Measurements from ENCODE around the gene OPRD1. TPM values are rescaled to one million over a fixed set of nuclear protein-coding genes. Genes with fewer than 3 reads are reported as not detected.

OPRD1 gene
- total RNA-seq, 4 donors from 2014 or later: not detected

DNA sequence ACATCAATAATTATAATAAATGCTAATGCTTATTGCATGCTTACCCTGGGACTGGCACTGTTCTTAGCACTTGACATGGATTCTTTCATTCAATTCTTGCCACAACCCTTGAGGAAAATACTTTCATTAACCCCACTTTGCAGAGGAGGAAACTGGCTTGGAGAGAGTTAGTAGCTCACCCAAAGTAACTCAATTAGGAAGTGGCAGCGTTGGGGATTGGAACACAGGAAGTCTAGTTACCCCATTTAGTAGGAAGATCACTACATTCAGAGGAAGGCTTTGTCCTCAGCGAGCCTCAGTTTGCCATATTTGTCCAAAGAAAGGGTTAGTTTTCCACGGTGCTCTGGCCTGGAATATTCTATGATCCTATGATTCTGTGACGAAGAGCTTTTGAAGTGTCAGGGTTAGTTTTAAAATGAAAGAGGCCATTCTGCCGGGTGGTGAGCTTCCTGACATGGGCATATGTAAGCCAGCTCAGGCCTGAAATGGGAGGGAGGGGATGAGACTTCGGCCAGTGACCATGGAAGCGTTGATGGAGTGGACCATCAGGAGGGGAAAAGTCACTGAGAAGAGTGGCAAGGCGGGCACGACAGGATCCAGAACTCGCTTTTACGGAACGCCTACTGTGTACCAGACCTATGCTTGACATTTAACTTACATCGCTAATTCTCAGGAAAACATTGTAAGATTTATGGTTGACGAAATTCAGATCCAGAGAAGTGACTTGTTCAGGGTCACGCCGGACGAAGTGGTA is 74.2 kb downstream of the OPRD1 start:
- intact Hi-C loops (cut with DNase I): no loop called here
- H3K9me3 ChIP-seq: no peaks in the 10 kb centered on the region
- peak overlapping the region; percentile 80 to 93 (median 90) for H3K27ac ChIP-seq
- peaks cover 23 to 78% (median 38%) of the 10 kb centered on the region in 3 donors for H3K4me1 ChIP-seq
- no peaks in the 10 kb centered on the region for H3K36me3 ChIP-seq
- TF ChIP-seq, protein P1, sequence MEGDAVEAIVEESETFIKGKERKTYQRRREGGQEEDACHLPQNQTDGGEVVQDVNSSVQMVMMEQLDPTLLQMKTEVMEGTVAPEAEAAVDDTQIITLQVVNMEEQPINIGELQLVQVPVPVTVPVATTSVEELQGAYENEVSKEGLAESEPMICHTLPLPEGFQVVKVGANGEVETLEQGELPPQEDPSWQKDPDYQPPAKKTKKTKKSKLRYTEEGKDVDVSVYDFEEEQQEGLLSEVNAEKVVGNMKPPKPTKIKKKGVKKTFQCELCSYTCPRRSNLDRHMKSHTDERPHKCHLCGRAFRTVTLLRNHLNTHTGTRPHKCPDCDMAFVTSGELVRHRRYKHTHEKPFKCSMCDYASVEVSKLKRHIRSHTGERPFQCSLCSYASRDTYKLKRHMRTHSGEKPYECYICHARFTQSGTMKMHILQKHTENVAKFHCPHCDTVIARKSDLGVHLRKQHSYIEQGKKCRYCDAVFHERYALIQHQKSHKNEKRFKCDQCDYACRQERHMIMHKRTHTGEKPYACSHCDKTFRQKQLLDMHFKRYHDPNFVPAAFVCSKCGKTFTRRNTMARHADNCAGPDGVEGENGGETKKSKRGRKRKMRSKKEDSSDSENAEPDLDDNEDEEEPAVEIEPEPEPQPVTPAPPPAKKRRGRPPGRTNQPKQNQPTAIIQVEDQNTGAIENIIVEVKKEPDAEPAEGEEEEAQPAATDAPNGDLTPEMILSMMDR (IDR thresholded peaks at IDR 0.05): no peak
- no peak for TF ChIP-seq POLR2A (IDR thresholded peaks at IDR 0.05)
- no peaks in the 10 kb centered on the region for H3K27me3 ChIP-seq
- WGBS, 2 donors: 49 to 61% methylated on average over 17 of the region's 17 CpGs
- DNase-seq: no peak
- H3K4me3 ChIP-seq: peak overlapping the region in 3 of 4 donors; percentile 83 to 95 (median 83)

DNA sequence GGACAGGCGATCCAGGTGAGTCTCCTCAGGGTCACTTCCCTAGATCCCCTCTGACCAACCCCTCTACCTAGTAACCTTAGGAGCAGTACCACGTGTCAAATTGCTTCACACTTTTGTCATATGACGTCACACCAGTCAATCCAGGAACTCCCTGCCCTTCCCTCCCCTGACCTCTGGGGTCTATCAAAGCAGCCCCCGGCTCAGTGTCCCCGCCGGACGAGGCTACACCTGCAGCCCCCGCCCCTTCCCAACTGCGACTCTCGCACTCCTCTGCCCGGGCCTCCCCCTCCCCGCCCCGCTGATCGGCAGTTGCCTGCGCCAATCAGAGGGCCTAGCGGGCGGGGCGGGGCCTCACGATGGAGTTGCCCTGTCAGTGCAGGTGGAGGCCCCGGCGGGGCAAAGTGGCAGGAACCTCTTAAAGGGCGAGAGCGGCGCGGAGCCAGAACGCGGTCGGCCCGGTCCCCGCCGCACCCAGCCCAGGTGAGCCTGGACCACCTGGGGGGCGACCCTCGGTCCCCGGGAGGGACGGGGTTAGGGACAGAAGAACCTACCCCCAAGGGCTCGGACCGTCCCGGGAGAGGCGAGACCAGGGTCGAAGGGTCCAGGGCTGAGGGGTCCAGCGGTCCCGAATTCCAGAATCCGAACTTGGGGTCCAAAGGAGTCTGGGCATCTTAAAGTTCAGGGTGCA is 74.9 kb downstream of the OPRD1 start:
- 3 to 16% methylated on average over 6 to 8 of the region's 43 CpGs for WGBS, 2 donors
- intact Hi-C loops (cut with DNase I): no loop called here
- H3K4me3 ChIP-seq: peak overlapping the region; percentile 80 to 95 (median 83)
- H3K9me3 ChIP-seq: no peaks in the 10 kb centered on the region
- peaks cover 23 to 75% (median 36%) of the 10 kb centered on the region in 3 donors for H3K4me1 ChIP-seq
- peak; percentile 38 for DNase-seq
- no peaks in the 10 kb centered on the region for H3K36me3 ChIP-seq
- peak overlapping the region; percentile 80 to 93 (median 90) for H3K27ac ChIP-seq
- no peaks in the 10 kb centered on the region for H3K27me3 ChIP-seq
- TF ChIP-seq POLR2A (IDR thresholded peaks at IDR 0.05): peak in 2 of 4 donors; percentile 38 to 80
- TF ChIP-seq, protein P1 (IDR thresholded peaks at IDR 0.05): peak in 3 of 6 experiments; percentile 6 to 25 (median 16)

DNA sequence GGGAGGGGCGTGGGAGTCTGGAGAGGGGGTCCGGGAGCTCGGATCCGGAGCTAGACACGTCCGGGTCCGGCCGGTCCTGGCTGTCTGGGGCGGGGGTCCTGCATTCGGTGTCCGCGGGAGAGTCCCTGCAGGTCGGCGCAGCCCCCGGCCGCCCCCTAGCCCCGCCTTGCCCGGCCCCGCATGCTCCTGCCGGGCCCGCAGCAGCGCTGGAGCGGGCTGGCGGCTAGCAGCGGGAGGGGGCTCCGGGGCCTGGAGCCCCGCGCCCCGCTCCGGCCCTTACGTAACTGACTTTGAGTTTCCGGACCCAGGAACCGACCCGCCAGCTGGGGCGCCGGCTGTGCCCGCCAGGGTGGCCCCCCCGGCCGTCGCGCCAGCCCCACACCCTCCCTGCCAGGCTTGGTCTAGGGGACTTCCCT is 75.5 kb downstream of the OPRD1 start:
- Histone ChIP-seq H3K36me3 (no peaks in the 10 kb centered on the region), H3K4me1 (peaks cover 21 to 70% (median 30%) of the 10 kb centered on the region in 3 donors), H3K4me3 (peak overlapping the region; percentile 80 to 95 (median 83)), H3K9me3 (no peaks in the 10 kb centered on the region), H3K27me3 (no peaks in the 10 kb centered on the region), H3K27ac (peak overlapping the region; percentile 80 to 93 (median 90))
- intact Hi-C loops (cut with DNase I): no loop called here
- WGBS, 2 donors: 0% methylated on average over 2 of the region's 41 CpGs; no CpG with 5 or more reads in 1 of the 2 donors
- no peak for TF ChIP-seq POLR2A (IDR thresholded peaks at IDR 0.05)
- TF ChIP-seq, protein P1 (IDR thresholded peaks at IDR 0.05): no peak
- no peak for DNase-seq

DNA sequence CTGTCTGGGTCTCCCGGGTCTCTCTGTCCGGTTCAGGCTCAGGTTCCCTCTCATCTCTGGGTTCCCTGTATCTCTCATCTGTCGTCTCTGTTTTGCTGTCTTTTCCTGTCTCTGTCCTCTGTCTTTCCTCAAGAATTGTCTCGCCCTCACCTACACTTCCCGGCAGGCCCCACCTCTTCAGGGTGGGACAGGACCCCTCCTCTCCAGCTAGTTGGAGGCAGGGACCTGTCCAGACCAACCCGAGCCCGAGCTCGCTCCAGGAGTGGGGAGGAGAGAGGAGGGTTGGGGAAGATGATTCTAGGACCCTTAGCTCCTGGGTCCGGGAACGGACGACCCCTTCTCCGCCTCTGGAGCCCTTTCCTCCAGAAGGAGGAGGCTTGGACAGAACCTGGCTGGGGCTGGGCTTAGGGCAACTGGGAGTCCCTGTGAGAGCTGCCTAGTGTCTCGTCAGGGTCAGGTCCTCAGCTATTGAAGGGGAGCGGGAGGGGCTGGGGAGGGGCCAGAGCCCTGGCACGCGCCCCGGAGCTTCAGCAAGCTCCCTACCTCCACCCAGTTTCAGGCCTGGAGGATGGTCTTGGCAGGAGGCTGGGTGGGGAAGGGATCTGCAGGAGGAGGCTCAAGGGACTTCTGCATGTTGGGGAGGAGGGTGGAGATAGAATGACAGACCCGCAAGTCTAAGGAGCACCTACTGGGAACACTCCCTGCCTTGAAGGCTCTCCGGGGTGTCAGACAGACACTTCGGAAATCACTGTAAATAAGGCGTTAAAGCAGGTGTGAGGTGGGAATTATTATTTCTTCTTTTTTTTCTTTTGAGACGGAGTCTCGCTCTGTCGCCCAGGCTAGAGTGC is 76.1 kb downstream of the OPRD1 start:
- Histone ChIP-seq H3K4me1 (peaks cover 20 to 68% (median 29%) of the 10 kb centered on the region in 3 donors), H3K36me3 (no peaks in the 10 kb centered on the region), H3K9me3 (no peaks in the 10 kb centered on the region), H3K27me3 (no peaks in the 10 kb centered on the region), H3K4me3 (peak overlapping the region; percentile 80 to 95 (median 83)), H3K27ac (peak overlapping the region; percentile 80 to 93 (median 90))
- no peak for DNase-seq
- TF ChIP-seq, protein P1 (IDR thresholded peaks at IDR 0.05): no peak
- no peak for TF ChIP-seq POLR2A (IDR thresholded peaks at IDR 0.05)
- intact Hi-C loops (cut with DNase I): no loop called here
- 39 to 55% methylated on average over 10 to 16 of the region's 24 CpGs for WGBS, 2 donors

Measured in esophagus squamous epithelium (tissue), 5 donors.